Erythroblast (primary cell): Measurements from ENCODE around the gene ARRB1.
"Not testable (repeated sequence)": the region's sequence is repeated elsewhere in the genome, so short reads cannot be mapped to it uniquely, and the experiment has no call there.

ENCODE experiments used
- GATA1 ChIP-seq: IDR thresholded peaks from 2 replicates; pipeline ENCODE4 v1.6.1; 2011; ENCODE audit warnings: low read depth, mild to moderate bottlenecking, control low read depth, low read length, moderate library complexity
- POLR2A ChIP-seq: IDR thresholded peaks from 2 replicates; pipeline ENCODE4 v1.6.1; 2011; ENCODE audit warnings: mild to moderate bottlenecking, low read length

DNA sequence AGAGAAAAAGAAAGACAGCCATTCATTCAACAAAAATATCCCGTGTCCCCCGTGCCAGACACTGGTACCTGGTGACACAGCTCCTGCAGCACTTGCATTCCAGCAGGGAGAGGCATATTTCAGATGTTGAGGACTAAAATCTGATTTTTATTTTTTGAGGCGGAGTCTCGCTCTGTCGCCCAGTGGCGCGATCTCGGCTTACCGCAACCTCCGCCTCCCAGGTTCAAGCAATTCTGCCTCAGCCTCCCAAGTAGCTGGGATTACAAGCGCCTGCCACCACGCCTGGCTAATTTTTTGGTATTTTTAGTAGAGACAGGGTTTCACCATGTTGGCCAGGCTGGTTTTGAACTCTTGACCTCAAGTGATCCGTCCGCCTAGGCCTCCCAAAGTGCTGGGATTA, 20.6 kb downstream of the ARRB1 start:
- not testable (repeated sequence) for TF ChIP-seq POLR2A, GATA1
